Measurements from ENCODE around the gene SLFNL1.

DNA sequence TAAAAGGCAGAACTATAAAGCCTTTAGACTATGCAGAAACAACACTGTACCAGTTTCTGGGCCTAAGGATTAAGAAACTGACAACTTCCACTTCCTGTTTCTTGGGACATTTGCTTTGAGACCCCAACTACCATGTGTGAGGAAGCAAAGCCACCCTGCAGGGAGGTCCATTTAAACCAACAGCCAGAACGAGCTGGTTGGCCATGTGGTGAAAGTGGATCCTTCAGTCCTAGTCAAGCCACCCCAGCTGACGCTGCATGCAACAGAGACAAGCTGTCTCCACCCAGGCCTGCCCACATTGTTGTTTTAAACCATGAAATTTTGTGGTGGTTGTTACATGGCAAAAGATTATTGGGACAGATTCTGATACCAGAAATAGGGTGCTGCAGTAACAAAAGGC, 31.8 kb upstream of the SLFNL1 start:
- no peak for TF ChIP-seq POLR2AphosphoS5 (IDR thresholded peaks at IDR 0.05; ENCODE audit: low read depth, low read length)
- no peak for TF ChIP-seq POLR2A (IDR thresholded peaks at IDR 0.05; ENCODE audit: low read depth, low read length)
